HG03064 (cell line): ENCODE data around the gene TCF3.
"Not testable (repeated sequence)": the region's sequence is repeated elsewhere in the genome, so short reads cannot be mapped to it uniquely, and the experiment has no call there.

Experiments used
- ATAC-seq: cut with Tn5 transposase; IDR thresholded peaks from one replicate; pipeline ENCODE4 v1.9.1; 2021; ENCODE audit warnings: low read depth; ENCODE audit not compliant: unreplicated experiment

The TCF3 gene

DNA sequence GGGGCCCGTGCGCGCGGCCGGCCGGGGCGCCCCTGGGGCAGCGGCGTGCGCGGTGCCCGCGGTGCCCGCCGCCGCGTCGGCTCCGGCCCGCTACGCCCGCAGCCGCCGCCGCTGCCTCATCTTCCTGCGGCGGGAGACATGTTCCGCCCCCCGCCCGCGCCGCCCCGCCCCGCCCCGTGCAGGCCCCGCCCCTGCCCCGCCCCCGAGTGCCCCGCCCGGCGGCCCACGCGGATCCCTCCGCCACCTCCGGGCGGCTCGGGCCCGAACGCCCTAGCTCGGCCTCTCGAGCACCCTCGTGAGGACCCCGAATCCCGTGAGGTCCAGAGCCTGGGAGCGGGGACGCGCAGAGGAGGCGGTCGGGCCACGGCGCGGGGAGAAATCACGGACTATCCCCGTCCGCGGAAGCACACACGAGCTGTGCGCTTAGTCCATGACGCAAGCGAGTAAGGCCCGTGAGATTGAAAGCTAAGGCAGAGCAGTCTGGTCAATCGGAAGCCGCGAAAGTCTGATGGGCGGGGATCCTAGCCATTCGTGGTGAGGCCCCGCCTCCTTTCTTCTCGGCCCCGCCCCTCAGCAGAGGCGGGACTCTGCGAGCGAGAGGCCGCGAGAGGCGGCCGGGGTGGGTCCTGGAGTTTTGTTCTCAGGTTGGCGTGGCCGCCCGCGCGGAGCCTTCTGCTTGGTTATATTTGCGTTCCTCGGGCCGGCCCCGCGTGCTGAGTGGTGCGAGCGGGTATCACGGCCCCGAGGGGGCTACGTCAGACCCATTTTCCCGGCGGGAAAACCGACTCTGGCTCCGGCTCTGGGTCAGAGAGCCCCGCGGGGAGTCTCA is at the start of gene TCF3:
TSS of gene TCF3 (minus strand) at position 145 of the 829 bp plus-strand sequence. CDS start 2,367 bp downstream, outside the sequence.
- ATAC-seq: peak; percentile 52

DNA sequence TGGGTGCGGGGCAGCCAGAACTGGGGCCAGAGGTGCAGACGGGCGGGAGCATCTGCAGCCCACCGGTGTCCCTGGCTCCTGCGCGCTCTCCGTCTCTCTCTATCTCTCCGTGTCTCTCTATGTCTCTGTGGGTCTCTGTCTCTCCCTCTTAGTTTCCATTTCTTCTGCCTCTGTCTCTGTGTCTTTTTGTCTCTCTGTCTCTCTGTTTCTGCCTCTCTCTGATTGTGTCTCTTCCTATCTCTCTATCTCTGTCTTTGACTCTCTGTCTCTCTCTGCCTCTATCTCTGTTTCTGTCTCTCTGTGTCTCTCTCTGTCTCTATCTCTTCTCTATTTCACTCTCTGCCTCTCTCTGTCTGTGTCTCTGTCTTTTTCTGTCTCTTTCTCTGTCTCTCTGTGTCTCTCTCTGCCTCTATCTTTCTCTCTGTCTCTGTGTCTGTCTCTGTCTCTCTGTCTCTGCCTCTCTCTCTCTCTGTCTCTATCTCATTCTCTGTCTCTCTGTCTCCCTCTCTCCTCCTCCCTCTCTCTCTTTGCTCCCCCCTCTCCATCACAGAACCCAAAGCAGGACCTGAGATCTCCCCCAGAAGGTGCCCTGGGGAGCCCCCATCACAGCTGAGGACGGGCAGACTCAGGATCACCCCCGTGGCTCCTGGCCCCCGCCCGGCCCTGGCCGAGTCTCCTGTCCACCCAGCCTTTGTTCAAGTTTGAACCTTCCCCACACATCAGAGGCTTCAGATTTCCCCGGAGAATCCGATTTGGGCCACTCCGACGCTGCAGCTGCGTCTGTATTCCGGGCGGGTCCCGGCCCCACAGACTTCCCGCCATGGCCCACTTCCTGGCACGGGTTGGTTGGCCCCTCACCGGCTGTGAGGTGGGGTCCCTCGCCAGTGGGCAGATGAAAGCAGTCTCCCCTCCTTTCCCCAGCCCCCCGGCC is 48.6 kb upstream of the TCF3 start:
- no peak for ATAC-seq

DNA sequence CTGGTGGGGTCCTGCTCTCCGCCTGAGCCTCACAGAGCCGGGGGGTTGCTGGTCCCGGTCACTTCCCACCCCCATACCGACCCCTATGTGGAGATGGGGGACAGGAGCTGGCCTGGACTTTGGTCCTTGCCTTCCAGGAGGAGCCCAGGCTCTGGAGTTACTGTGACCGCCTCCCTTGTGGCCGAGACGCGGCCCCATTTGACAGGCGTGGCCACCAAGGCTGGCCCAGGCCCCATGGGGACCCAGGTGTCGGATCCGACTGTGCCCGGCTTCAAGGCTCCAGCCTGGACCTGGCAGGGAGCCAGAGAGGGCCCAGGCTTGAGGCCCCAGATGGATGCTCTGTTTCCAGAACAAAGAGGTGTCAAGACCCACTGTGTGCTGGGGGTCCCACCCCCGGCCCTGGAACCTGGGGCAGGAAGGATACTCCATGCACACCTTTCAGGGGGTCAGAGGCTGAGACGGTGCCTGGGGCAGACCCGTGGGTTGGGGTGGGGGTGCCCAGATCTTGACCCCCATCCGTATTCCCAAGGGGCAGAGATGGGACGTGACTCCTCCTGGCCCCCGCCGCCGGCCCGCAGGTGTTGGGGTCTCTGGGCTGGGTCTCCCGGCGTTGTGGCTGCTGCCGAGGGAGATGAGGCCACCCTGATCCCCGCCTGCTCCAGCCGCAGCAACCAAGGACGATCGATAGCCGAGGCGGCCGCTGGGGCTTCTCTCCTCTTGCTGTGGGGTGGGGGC is 47.8 kb upstream of the TCF3 start:
- ATAC-seq: no peak

DNA sequence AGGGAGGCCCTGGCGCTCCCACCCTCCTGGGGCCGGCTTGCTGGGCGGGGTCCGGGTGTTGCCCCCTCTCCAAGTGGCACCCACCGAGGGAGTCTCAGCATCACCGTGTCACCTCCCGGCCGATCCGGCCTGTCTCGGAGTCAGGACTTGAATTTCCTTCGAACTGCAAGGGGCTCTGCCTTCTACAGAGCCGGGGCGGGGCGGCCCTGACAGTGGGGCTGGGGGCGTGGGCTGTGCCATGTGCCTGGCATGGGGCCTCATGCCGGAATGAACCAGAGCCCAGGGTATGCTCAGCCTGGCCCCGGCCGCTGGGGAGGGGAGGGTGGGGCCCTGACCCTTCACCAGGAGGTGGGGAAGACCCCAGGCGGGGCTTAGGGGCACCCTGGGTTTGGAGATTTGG is 47.0 kb upstream of the TCF3 start:
- no peak for ATAC-seq

DNA sequence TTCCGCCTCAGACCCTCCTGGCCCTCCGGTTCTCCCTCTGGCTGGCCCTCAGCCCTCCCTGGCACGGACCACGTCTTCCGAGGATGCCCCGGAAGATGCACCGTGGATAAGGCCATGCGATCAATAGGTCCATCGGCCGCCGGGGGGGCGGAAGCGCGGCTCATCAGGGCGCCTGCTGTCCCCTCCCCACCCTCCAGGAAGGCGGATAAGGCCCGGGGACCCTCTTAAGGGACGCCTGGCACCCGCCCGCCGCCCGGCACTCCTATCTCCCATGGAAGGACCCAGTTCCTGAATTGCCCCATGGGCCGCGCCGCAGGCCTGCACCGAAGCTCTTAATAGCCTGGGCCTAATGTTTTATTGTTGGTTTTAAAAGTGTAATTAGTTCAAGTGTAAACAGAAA is 46.2 kb upstream of the TCF3 start:
- ATAC-seq: no peak

DNA sequence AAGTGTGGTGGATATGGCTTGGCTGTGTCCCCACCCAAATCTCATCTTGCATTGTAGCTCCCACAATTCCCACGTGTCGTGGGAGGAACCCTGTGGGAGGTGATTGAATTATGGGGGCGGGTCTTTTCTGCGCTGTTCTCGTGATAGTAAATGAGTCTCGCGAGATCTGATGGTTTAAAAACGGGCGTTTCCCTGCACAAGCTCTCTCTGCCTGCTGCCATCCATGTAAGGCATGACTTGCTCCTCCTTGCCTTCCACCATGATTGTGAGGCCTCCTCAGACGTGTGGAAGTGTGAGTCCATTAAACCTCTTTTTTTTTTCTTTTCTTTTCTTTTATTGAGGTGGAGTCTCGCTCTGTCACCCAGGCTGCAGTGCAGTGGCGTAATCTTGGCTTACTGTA is 43.1 kb upstream of the TCF3 start:
- ATAC-seq: not testable (repeated sequence)

DNA sequence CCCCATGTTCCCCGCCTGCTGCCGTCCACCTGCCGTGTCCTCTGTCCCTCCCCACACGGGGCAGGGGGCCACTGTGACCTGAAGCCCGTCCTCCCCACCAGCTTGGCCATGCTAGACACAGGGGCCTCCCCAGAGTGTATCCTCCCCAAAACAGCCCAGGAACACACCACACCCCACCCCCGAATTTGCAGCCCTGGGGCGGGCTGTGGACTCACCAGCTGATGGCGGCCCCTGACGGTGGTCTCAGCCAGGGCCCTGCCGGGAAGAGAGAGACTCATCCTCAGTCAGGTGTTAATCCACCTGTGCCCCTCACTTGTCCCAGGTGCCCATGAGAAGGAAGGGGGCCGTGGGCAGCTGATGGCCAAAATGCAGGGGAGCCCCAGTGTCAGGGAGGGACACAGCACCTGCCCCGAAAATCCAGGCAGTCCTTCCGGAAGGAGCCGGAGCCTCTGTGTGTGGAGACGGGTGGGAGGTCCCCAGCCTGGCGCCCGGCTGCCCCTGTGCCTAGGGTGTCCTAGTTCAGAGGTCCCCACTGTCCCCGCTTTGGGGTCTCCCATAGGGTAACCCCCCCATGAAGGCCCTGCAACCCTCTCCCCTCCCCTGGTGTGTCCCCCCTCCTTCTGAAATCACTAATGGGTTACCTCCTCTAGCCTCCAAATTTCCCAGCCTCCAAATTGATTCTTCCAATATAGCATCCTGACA is 39.3 kb upstream of the TCF3 start:
- no peak for ATAC-seq

DNA sequence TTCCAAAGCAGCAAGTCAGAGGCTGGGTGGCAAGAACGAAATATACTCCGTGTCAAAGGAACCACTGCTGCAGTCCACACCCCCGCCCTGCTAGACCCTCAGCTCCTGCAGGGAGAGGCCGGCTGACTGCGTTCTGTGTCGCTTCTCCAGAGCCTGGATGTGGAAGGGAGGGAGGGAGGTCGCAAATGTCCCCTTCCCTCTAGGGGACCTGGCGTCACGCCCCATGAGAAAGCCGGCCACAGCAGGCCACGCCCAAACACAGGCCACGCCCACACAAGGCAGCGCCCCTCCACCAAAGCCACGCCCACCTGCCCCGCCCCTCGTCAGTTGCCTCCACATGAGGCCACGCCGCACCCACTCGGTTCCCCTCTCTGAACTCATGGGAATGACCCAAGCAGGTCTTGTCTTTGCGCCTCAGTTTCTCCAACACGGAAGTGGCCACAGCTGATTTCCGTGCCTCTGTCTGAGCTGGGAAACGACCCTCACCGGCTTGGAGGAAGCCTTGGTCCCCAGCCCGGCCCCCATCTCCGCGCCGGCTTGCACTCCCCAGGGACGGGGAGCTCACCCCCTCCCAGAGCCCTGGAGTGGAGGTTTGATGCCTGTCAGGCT is 38.4 kb upstream of the TCF3 start:
- ATAC-seq: no peak

DNA sequence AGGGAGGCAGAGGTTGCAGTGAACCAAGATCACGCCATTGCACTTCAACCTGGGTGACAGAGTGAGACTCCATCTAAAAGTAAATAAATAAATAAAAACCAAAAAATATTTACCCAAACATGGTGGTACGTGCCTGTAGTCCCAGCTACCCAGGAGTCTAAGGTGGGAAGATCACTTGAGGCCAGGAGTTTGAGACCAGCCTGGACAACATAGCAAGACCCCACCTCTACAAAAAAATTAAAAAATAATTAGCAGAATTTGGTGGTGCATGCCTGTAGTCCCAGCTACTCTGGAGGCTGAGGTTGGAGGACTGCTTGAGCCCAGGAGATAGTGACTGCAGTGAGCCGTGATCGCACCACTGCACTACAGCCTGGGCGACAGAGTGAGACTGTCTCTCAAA is 33.4 kb upstream of the TCF3 start:
- not testable (repeated sequence) for ATAC-seq

DNA sequence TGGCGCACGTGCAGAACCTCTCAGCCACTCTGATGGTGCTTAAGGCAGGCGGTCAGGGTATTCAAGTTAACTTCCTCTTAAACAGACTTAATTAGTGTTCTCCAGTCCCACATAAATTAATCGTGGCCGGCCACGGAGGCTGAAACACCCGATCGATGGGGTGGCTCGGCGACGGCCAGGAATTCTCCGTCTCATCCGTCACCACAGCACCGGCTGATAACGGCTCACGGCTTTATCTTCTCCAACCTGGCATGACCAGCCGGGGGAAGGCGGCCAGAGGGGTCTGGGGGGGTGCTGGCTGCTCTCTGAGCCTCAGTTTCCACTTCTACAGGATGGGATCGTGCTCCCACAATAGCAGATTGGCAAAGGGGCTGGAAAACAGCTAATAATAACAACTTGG is 32.6 kb upstream of the TCF3 start:
- ATAC-seq: no peak

DNA sequence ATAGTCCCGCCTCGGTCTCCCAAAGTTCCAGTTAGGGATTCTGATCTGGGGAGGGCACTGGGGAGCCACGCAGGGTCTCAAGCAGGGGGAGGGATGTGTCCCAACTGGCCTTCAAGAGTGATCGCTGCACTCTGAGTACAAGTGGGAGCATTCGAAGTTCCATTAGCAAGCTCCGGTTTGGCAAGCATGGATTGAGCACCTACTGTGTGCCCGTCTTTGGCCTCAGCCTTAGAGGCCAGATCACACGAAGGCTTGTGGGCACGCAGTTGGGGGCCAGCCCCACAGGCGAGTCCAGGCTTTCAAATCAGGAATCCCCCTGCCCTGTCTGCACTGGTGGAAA is 32.1 kb upstream of the TCF3 start:
- no peak for ATAC-seq

DNA sequence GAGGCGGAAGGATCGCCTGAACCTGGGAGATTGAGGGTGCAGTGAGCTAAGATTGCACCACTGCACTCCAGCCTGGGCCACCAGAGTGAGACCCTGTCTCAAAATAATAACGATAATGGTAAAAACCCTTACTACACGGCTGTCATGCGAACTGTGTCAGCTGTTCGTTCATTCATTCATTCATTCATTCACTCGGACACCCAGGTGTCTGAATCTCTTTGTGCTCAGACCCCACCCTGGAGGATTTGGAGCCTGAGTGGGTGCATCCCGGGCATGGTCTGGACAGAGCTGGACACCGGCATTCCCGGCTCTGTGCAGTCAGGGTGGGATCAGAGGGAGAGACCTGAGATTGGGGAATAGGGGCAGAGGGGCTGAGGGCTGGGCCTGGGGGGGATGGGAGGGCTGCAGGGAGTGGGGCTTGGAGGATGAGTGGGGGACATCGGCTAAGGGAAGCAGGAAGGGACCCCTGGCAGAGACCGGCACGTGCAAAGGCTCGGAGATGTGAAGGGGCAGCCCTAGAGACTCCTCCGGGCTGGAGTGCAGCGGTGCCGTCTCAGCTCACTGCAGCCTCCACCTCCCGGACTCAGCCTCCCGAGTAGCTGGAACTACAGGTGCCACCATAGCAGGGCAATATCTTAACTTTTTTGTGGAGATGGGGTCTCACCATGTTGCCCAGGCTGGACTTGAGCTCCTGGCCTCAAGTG is 31.6 kb upstream of the TCF3 start:
- ATAC-seq: no peak

DNA sequence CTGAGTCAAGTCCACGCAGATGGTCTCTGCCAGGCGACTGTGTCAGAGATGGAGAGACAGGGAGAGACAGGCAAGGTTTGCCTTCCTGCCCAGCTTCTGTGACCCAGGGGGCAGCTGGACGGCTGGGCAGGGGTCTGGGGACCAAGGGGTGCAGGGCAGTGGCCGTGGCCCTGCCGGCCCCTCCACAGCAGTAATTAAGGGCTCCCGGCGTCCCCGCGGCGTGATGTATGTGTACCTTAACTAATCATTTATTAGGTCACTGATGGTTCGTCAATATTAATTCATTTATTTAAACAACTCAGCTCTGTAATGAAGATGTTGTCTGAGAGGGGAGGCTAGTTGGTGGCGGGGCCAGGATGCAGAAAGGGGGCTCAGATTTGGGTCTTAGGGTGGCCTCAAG is 28.6 kb upstream of the TCF3 start:
- no peak for ATAC-seq

DNA sequence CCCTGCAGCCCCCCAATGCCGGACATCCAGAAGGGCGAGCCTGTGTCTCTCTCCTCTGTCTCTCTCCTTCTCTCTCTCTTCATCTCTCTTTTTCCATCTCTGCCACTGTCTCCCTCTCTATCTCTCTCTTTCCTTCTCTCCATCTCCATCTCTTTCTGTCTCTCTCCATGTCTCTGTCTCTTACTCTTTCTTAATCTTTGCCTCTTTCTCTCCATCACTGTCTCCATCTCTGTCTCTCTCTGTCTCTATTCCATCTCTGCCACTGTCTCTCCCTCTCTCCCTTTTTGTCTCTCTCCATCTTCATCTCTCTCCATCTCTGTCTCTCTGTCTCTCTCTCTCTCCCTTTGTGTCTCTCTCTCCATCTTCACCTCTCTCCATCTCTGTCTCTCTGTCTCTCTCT is 25.7 kb upstream of the TCF3 start:
- ATAC-seq: no peak

DNA sequence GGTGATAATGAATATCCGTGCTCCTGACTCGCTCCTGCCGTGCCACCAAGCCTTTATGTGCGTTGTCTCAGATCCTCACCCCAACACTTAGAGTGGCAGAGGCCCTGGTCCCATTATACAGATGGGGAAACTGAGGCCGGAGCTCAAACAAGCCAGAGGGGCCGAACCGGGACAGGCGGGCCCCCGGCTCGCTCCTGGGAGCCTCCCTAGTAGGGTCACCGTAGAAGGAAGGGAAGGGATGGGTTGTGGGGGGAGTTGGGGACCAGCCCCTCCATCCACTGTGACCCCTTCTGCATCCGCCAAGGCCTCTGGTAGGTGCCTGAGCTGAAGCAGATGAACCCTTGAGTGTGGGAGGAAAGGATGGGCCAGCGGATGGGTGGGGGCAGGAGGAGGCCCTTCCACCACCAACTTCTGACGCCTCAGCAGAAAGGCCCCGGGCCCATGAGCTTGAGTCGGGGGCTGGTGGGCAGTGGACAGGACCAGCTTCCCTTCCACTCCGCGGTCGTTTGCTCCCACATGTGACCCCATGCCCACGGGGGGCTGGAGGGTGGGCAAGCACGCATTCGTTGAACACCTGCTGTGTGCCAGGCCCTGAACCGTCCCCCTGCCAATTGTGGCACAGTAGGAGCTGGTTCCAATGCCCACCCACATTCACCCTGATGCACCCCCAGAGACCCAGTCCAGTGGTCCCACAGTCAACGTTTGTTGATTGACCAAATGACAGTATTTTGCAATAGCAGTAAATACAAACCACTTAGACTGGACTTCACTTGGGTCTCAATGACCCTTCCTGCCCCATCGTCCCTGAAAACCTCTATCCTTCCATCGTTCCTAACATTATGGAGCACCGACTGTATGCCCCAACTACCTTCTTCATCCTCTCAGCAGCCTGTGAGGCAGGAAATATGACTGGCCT is 24.2 kb upstream of the TCF3 start:
- ATAC-seq: no peak

DNA sequence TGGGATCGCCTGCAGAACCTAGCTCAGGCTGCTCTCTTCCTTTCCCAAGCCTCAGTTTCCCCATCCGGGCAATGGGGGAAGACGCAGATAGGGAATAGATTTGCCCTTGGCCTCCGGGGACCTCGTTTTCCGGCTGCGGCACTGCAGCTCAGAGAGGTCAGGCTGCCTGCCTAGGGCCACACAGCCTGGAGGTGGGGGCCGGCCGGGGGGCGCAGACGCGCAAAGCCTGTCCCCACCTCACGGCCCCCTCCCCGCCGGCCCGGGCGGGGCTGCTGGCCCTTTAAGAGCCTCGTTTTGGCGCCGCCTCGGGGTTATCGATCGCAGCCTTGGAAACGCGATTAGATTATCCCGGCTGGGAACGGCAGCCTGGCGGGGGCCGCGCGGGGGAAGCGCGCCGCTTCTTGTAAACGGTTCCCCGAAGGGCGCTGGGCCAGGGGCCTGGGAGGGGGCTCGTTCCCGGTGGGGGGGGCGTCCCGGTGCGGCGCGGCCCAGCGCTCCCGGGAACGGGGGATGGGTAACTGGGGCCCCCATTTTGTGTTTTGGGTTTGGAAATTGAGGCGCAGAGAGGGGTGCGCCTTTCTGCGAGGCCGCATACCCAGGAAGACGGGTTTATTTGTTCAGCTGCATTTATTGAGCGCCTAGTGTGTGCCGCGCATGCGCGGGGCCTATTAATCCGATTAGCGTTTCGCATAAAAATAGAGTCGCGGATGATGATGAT is 23.4 kb upstream of the TCF3 start:
- no peak for ATAC-seq

DNA sequence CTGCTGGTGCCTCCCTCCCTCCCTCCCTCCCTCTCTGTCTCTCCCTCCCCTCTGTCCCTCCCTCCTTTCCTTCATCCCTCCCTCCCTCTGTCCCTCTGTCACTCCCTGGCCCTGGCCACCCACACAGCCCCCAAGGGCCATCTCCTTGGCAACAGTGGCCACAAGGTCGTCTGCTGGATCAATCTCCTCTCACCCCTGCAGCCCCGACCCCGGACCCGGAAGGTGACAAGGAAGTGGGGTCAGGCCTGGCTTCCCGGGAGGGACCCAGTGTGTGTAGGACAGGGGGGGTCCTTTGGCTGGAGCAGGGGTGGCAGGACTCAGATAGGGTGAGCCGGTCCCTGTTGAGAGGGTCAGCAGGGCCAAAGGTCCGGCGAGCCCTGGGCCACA is 21.9 kb upstream of the TCF3 start:
- no peak for ATAC-seq
